ENCODE measurements around the gene RCOR1.

RCOR1 gene

DNA sequence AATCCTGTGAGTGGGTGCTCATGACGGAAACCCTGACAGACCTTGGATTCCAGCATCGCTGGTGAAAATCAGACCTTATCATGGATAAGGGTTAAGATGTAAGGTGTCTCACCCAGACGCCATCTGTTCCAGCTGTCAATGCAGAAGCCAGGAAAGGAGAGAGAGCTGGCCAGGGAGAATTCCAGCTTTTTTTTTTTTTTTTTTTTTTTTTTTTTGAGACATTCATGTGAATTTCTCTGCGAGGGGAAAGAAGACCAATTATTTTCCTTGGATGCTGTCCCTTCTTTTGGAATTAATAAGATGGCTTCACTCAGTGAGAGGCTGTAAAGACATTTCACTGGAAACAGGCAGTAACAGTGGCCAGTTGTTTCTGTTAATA, 186.6 kb downstream of the RCOR1 start:
- no peak for FAIRE-seq

DNA sequence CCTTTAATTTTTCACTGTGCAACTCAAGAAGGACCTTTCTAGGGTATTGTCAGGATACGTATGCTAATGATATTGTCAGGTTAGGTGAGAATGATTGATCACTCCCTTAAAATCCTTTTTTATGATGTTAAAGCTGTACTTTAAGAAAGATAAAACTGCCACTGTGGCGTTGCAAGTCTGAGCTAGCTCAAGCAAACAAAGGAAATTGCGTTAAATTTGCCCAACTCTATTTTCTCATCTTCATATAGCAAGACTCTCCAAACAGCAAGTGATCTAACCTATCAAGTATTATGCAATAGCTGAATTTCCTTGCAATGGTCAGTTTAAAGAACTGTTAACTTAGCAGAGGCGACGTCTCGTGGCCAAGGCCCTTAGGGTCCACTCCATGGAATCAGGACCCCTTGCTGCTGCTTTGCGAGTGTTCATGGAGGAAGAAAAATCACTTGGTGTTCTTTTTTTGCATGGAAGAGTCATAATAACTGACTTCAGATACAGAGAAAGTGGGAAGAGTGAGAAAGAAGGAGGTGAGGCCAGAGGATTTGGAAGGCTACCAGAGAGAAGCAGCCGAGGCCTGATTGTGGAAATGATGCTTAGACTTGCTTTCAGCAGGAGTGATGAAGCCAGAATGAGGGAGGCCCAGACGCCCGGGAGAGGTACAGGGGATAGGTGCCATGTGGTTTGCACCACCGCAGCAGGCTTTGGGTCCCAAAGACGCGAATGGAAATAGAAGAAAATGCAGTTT, 187.3 kb downstream of the RCOR1 start:
- no peak for FAIRE-seq

All from G401.6 (cell line).